GM12891 (cell line): ENCODE measurements around the gene TPRG1L.

Source experiments
- PAX5 ChIP-seq: IDR thresholded peaks from 2 replicates; pipeline ENCODE4 v1.6.1; 2011; ENCODE audit warnings: low read length, moderate library complexity, mild to moderate bottlenecking; ENCODE audit not compliant: insufficient read depth, severe bottlenecking
- POLR2A ChIP-seq: IDR thresholded peaks from 2 replicates; pipeline ENCODE4 v1.6.1; 2011; ENCODE audit warnings: low read depth, low read length, control low read depth
- POLR2AphosphoS5 ChIP-seq: IDR thresholded peaks from 2 replicates; pipeline ENCODE4 v1.6.1; 2011; ENCODE audit warnings: low read depth, low read length, control low read depth
- POU2F2 ChIP-seq: IDR thresholded peaks from 2 replicates; pipeline ENCODE4 v1.6.1; 2011; ENCODE audit warnings: low read depth, mild to moderate bottlenecking, control low read depth, low read length, moderate library complexity
- SPI1 ChIP-seq: IDR thresholded peaks from 2 replicates; pipeline ENCODE4 v1.6.1; 2011; ENCODE audit warnings: low read depth, low read length, control low read depth
- TAF1 ChIP-seq: IDR thresholded peaks from 2 replicates; pipeline ENCODE4 v1.6.1; 2011; ENCODE audit warnings: low read depth, low read length, control low read depth

- no peak for TF ChIP-seq PAX5
- TF ChIP-seq POLR2A, result no peak
- TF ChIP-seq POLR2AphosphoS5, result no peak
- TF ChIP-seq TAF1, result no peak
- no peak for TF ChIP-seq POU2F2
- TF ChIP-seq SPI1, result no peak
Measured at GRCh38 chr1:3603156-3603555, 21.7 kb upstream of the TPRG1L start.
